Osteoblast (primary cell): ENCODE measurements around the gene SLC19A1. TPM values are rescaled to one million over a fixed set of nuclear protein-coding genes. Genes with fewer than 3 reads are reported as not detected.

Experiments
- DNase-seq: peaks from one replicate; pipeline ENCODE4 v3.0.0; 2011; ENCODE audit warnings: low spot score, mixed read lengths; ENCODE audit not compliant: insufficient read length; ENCODE audit errors: missing footprints
- H2AFZ ChIP-seq: 2 replicates; pipeline ENCODE4 v1.6.0; 2011; ENCODE audit warnings: mild to moderate bottlenecking, low read length
- H3K27ac ChIP-seq: 2 replicates; pipeline ENCODE4 v1.5.1; 2011; ENCODE audit warnings: mild to moderate bottlenecking, low read depth, low read length, moderate library complexity
- H3K27me3 ChIP-seq: 2 replicates; pipeline ENCODE4 v1.6.0; 2012; ENCODE audit warnings: mild to moderate bottlenecking, control low read depth, inconsistent platforms, low read length, moderate library complexity; ENCODE audit not compliant: insufficient read depth
- H3K36me3 ChIP-seq: 2 replicates; pipeline ENCODE4 v1.5.1; 2011; ENCODE audit warnings: mild to moderate bottlenecking, low read length, control low read depth, moderate library complexity; ENCODE audit not compliant: insufficient read depth
- H3K4me1 ChIP-seq: 2 replicates; pipeline ENCODE4 v1.5.1; 2011; ENCODE audit warnings: mild to moderate bottlenecking, low read length, control low read depth, moderate library complexity; ENCODE audit not compliant: insufficient read depth
- H3K4me2 ChIP-seq: 2 replicates; pipeline ENCODE4 v1.6.0; 2011; ENCODE audit warnings: mild to moderate bottlenecking, low read length; ENCODE audit not compliant: insufficient read depth
- H3K4me3 ChIP-seq: fragments of 200-600 bp; sonication (generic); 3 replicates; pipeline ENCODE4 v1.5.1; 2012; ENCODE audit warnings: mild to moderate bottlenecking, low read length, inconsistent platforms; ENCODE audit not compliant: insufficient read depth
- H3K79me2 ChIP-seq: 2 replicates; pipeline ENCODE4 v1.6.0; 2012; ENCODE audit warnings: mild to moderate bottlenecking, low read length, control low read depth, inconsistent platforms; ENCODE audit not compliant: insufficient read depth
- H3K9me3 ChIP-seq: 2 replicates; pipeline ENCODE4 v1.5.1; 2011; ENCODE audit warnings: low read depth, low read length, control low read depth
- H4K20me1 ChIP-seq: 2 replicates; pipeline ENCODE4 v1.6.0; 2012; ENCODE audit warnings: mild to moderate bottlenecking, low read length, control low read depth; ENCODE audit not compliant: insufficient read depth
- total RNA-seq: library from RNA; depleted of rRNA; stranded (reverse); fragments of >200 nt; gene quantifications from 2 replicates; pipeline ENCODE4 v1.2.3, GENCODE V29; 2012
- TF ChIP-seq, protein P1 (sequence below): IDR thresholded peaks from 2 replicates; pipeline ENCODE4 v1.5.1; 2011; ENCODE audit warnings: mild to moderate bottlenecking, low read depth, low read length, moderate library complexity; ENCODE audit errors: extremely low read depth

The SLC19A1 gene
- total RNA-seq, 1 donor, result 2.9 TPM

GRCh38 chr21:45452696-45453307 is 89.4 kb downstream of the SLC19A1 start:
- H3K27ac ChIP-seq, result no peak overlapping the region
- H2AFZ ChIP-seq, result no peak overlapping the region
- H3K27me3 ChIP-seq, result peaks cover 5% of the 10 kb centered on the region
- H3K4me2 ChIP-seq, result no peak overlapping the region
- TF ChIP-seq, protein P1, sequence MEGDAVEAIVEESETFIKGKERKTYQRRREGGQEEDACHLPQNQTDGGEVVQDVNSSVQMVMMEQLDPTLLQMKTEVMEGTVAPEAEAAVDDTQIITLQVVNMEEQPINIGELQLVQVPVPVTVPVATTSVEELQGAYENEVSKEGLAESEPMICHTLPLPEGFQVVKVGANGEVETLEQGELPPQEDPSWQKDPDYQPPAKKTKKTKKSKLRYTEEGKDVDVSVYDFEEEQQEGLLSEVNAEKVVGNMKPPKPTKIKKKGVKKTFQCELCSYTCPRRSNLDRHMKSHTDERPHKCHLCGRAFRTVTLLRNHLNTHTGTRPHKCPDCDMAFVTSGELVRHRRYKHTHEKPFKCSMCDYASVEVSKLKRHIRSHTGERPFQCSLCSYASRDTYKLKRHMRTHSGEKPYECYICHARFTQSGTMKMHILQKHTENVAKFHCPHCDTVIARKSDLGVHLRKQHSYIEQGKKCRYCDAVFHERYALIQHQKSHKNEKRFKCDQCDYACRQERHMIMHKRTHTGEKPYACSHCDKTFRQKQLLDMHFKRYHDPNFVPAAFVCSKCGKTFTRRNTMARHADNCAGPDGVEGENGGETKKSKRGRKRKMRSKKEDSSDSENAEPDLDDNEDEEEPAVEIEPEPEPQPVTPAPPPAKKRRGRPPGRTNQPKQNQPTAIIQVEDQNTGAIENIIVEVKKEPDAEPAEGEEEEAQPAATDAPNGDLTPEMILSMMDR, result no peak
- H3K4me3 ChIP-seq, result no peak overlapping the region
- H3K36me3 ChIP-seq, result no peaks in the 10 kb centered on the region
- H3K79me2 ChIP-seq, result no peaks in the 10 kb centered on the region
- no peak for DNase-seq
- H3K9me3 ChIP-seq, result no peaks in the 10 kb centered on the region
- H4K20me1 ChIP-seq, result no peaks in the 10 kb centered on the region
- H3K4me1 ChIP-seq, result peaks cover 17% of the 10 kb centered on the region

DNA sequence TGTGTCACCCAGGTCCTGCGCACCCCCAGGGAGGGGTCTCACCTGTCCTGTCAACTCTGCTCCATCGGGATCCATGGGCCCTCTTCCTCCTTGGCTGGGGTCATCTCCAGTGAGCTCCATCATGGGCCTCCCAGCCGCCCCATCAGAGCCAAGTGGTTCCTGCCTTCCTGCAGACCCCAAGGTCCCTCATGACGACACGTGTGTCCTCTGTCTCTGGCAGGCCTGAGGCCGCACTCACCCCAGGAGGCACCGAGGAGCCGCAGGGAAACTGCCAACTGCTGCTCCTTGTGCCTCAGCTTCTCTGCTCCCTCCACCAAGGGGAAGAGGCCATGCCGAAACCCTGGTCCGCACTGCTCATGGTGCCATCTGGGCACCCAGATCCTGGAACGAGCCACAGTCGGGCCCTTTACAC is 90.5 kb downstream of the SLC19A1 start:
- no peaks in the 10 kb centered on the region for H3K79me2 ChIP-seq
- H3K4me1 ChIP-seq, result peaks cover 17% of the 10 kb centered on the region
- no peak overlapping the region for H3K4me2 ChIP-seq
- DNase-seq, result peak; percentile 59
- TF ChIP-seq, protein P1, result no peak
- H2AFZ ChIP-seq, result no peak overlapping the region
- H4K20me1 ChIP-seq, result no peaks in the 10 kb centered on the region
- no peak overlapping the region for H3K27ac ChIP-seq
- H3K4me3 ChIP-seq, result no peak overlapping the region
- no peaks in the 10 kb centered on the region for H3K9me3 ChIP-seq
- no peaks in the 10 kb centered on the region for H3K36me3 ChIP-seq
- H3K27me3 ChIP-seq, result peaks cover 5% of the 10 kb centered on the region

GRCh38 chr21:45451091-45451740 is 91.0 kb downstream of the SLC19A1 start:
- Histone ChIP-seq H3K36me3 (no peaks in the 10 kb centered on the region), H3K27ac (no peak overlapping the region), H3K4me1 (peaks cover 17% of the 10 kb centered on the region), H3K9me3 (no peaks in the 10 kb centered on the region), H4K20me1 (no peaks in the 10 kb centered on the region), H3K4me3 (no peak overlapping the region), H3K79me2 (no peaks in the 10 kb centered on the region), H2AFZ (no peak overlapping the region), H3K4me2 (no peak overlapping the region), H3K27me3 (peaks cover 5% of the 10 kb centered on the region)
- peak; percentile 73 for DNase-seq
- TF ChIP-seq, protein P1, result no peak

GRCh38 chr21:45450423-45451090 is 91.7 kb downstream of the SLC19A1 start:
- no peak overlapping the region for H2AFZ ChIP-seq
- H3K4me3 ChIP-seq, result no peak overlapping the region
- TF ChIP-seq, protein P1, result no peak
- no peak overlapping the region for H3K27ac ChIP-seq
- H3K4me1 ChIP-seq, result peaks cover 13% of the 10 kb centered on the region
- no peaks in the 10 kb centered on the region for H3K36me3 ChIP-seq
- H3K9me3 ChIP-seq, result no peaks in the 10 kb centered on the region
- H3K4me2 ChIP-seq, result no peak overlapping the region
- H4K20me1 ChIP-seq, result no peaks in the 10 kb centered on the region
- H3K79me2 ChIP-seq, result no peaks in the 10 kb centered on the region
- H3K27me3 ChIP-seq, result peaks cover 5% of the 10 kb centered on the region
- DNase-seq, result peak; percentile 56
